Measurements from ENCODE around the gene GRIN2A.

Gene GRIN2A

DNA sequence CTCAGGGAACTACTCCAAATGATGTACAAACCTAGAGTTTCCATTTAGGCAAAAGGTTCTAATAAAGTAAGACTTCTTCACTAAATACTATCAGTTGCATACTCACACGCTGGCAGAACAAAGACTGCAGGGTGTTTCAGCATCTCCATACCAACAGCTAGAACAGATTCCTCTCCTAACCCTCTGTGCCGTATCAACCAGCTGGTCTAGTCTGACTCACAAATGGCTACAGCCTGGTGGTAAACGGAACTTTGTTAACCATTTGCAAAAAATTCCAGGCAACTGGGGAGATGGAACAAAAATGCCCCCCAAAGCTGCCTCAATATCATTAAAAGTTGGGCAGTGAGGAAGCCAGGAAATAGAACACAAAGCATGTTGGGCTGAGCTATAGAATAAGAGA lies 217.1 kb downstream of the GRIN2A start:
- DNase-seq (ENCODE audit: low spot score): no peak

DNA sequence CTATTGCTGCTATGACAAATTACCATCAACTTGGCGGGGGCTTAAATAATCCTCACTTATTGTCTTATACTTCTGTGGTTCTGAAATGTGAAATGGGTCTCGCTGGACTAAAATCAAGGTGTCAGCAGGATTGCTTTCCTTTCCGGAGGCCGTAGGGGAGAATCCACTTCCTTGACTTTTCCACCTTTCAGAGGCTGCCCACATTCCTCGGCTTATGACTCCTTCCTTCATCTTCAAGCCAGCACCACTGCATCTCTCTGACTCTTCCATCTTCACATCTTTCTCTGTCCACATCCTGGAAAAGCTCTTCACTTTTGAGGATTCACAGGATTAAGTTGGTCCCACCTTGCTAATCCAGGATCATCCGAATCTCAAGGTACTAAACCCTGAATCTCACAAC lies 217.8 kb downstream of the GRIN2A start:
- DNase-seq (ENCODE audit: low spot score): no peak

DNA sequence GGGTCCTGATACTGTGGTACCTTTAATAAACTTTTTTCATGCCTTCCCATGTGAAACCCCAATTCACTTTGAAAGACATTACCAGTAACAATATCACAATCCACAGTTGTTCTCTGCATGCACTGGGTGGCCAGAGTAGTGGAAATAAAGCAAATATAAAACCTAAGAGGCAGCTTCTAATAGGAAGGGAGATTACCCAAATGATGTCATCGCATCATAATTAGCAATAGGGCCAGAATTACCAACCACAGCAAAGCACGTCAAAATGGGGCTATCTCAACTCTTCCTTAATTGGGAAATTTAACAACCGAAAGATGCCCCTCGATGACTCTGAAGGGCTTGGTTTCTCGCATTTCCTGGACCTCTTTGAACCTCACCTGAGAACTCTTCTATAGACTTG lies 224.8 kb downstream of the GRIN2A start:
- no peak for DNase-seq (ENCODE audit: low spot score)

DNA sequence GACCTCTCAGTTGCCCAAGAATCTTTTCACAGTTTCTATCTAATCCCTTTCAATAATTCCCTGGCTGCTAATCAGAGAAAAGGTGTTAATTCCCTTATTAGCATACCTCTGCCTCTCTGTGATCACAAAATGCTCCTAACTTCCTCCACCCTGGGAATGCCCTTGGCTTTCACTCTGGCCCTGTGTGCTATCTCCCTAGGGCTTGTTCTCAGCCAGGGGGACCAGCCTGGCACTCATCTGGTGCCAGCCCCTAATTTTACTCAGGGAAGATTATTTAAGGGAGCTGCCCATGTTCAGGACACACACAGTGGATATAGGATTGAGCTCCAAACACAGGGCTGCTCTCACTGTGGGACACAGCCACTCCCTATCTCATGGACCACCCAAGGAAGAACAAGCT lies 225.2 kb downstream of the GRIN2A start:
- DNase-seq (ENCODE audit: low spot score): no peak

DNA sequence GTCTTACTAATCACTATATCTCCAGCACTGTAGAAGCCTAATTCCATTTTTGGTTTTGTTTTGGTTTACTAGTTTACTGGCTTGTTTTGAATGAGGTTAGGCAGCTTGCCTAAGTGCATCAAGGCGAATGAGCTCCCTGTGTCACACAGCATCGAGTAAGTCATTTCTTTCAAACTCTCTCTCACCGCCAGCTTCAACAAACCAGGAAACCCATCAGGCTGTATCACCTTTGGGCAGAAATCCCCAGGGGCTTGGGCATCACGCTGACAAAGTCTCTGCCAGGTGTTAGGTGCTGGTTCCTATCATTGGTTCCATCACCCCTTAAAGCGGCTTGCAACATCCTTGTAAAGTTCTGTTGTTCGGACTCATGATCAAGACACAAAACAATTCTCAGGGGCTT lies 226.6 kb downstream of the GRIN2A start:
- no peak for DNase-seq (ENCODE audit: low spot score)

DNA sequence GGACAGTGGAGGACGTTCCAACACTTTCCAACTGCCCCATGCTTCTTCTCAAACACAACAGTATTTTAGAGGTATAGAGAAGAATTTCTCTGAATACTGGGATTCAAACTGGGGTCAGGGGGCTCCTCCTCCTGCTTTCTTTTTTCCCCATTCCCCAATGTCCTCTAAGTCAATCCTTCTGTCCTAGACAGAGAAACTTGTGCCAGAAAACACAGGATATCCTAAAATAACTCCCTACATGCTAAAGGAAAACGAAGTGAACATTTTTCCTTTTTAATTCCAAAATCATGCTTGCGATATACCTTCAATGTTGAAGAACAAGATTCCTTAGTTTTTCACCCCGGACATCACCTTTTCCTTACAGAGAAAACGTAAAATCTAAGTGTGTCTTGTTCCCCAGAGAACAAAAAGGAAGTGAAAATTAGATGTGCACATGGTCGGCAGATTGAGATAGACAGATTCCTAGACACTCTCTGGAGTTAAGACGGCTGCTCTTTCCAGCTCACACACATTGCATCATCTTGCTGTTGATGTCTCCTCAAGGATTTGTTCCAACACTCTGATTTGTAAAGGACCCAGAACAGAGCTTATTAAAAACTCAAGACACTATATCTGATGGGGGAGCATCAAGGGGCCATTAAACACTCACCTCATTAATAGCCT lies 228.2 kb downstream of the GRIN2A start:
- DNase-seq (ENCODE audit: low spot score): no peak

DNA sequence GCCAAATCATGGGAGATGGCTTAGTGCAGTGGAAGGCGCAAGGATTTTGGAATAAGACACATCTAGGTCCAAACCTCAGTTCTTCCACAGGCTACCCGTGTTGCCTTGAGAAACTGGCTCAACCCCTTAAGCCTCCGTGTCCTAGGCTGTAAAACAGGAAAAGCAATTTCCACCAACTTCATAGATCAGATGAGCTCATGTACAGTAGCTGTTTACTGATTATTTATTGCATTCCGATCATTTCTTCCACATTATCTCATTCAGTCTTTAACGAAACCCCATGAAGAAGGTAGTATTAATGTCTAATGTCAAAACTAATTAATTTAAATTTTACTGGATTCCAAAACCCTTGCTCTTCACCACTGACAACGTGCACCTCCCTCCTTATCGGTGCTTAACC lies 231.6 kb downstream of the GRIN2A start:
- no peak for DNase-seq (ENCODE audit: low spot score)

DNA sequence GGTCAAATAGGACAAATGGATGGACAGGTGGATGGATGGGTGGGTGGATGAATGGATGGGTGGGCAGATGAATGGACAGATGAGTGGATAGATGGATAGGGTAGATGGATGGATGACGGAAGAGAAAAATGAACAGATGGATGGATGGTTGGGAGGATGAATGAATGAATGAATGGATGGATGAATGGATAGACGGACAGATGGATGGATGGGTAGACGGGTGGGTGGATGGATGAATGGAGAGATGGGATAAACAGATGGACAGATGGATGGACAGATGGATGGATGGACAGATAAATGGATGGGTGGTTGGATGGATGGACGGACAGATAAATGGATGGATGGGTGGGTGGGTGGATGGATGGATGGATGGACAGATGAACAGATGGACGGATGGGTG lies 232.8 kb downstream of the GRIN2A start:
- no peak for DNase-seq (ENCODE audit: low spot score)

DNA sequence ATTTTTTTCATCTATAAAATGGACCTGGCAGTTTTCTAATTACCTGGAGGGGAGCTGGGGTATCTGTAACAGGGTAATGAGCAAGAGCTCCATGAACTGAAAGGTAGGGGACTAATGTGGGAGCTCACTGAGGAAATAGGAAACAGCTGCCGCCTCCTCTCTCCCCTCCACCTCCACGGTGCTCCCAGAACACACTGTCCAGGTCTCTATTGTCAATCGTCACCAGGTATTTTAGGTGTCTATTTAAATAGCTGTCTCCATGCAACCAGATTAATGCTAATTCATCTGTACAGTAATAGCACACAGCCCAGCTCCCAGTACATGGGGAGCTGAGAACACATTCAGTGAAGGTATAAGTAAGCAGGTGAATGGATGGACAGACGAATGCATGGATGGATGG lies 233.3 kb downstream of the GRIN2A start:
- no peak for DNase-seq (ENCODE audit: low spot score)

DNA sequence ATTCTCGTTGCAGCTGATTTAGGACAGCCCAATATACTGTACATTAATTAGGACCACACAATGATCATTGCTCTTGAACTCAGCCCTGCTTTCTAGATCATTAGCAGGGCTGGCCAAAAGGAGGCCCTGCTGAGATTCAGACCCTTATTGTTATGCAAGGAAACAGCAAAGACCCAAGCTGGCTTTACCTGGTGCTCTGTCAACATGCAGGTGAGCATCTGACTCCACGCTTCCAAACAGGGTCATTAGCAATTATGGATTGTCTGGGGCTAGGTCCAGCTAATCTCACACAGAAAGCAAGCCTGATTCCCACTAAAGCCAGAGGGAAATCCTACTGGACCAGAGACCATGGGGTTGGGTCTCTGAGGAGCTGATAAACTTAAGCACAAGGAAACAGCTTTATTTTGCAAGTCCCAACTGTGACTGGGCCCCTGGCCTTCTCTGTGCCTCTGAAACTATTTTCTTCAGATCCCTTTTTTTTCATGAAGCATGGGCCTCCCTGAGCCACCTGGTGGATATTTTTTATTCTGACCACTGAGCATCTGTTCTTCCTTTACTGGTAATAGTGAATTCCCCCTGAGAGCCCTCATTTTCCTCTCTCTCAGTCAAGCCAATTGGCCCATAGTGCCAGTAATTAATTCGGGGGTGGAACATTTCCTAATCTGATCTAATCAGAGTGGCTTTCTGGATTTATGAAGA lies 236.1 kb downstream of the GRIN2A start:
- no peak for DNase-seq (ENCODE audit: low spot score)

DNA sequence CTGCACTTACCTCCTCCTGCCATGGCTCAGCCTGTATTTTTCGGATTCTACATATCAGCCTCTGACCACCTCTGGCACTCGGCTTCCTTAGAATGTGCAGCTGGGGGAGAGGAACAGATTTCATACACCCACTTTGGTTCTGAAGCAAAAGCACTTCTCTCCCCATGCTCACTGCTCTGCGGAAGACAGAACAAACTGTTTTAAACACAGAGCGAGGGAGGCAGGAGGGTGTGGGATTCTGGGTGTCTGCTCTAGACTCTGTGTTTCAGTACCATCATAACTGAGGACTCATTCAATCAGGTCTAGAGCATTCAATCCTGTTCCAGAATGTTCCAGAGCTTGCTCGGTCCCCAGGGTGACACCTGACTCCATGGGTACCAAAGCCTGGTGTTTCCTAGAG lies 239.1 kb downstream of the GRIN2A start:
- no peak for DNase-seq (ENCODE audit: low spot score)

DNA sequence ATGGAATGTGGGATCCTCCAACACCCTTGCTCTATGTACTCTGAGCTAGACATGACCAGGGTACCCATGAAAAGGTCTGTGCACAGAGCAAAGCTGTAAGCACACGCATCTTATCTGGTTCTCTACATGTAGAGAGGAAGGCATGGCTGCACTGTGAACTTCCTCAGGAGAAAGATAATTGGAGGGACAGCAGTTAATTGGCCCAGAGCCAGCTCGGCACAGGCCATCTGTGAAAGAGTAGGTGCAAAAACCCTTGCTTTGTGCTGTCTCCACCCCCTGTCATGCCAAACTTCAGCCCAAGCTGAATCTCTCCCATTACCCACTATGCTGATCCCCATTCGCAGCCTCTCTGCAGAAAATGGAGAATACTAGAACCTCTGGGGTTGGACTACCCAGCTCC lies 241.0 kb downstream of the GRIN2A start:
- no peak for DNase-seq (ENCODE audit: low spot score)

DNA sequence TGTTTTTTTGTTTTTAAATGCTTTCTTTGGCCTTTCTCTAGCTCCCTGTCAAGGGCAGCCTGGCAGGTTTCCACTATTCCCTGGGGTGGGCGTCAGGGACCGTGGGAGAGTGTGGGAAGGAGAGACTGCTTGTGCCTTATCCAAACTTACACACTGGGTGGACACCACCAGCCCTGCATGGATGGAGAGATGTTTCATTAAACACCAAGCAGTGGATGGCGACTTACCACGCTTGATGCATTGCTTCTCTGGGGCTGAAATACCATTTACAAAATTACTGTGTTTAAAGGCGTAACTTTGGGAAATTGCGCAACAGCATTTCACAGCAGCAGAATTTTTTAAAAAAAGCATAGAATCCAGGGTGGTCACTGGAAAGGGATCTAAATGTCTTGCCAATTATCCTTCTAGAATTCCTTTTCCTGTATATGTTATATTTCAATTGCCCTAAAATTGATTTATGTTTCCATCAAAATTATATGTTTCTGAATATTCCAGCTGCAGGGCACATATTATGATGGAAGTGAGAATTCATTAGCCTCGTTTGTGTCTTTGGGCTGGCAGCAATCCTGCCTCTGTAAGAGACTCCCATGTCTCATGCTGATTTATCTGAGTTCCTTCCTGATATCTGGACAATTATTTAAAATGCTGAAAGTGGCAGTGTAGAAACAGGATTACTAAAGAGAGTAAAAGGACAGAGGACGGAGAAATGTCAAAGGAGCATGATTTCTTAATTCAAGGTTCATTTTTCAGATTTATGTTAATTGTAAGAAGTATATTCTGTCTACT lies 247.3 kb downstream of the GRIN2A start:
- no peak for DNase-seq (ENCODE audit: low spot score)

DNA sequence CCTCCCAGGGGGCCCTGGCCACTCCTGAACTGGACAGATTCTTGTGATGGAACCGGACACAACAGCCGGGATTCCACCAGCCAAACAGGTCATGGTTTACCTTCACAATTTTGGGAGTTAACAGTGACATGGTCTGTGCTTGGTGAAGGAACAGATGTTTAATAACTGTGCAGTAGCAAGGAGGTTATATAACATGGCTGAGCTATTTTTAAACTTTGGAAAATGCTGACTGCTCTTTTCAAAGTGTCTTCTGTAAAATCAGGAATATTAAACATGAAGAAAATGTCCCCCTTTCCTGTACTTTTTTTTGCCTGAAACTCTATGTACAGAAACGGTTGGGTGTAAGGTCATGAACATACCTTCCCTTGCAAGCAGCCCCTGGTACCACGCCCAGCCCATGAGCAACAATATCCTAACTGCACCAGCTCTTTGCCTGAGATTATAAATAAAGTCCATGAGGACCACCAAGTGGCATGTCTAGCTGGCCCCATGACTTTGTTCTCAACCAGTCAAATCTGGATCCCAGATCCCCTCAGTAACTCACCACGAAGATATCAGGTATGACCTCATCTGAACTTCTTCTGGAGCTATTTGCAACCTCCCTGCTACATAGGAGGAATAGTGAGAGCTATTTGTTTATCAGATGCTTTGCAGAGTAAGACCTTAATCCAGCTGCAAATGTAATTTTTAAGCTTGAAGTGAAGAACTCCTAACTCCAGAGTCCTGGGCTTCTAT lies 249.1 kb downstream of the GRIN2A start:
- DNase-seq (ENCODE audit: low spot score): no peak

DNA sequence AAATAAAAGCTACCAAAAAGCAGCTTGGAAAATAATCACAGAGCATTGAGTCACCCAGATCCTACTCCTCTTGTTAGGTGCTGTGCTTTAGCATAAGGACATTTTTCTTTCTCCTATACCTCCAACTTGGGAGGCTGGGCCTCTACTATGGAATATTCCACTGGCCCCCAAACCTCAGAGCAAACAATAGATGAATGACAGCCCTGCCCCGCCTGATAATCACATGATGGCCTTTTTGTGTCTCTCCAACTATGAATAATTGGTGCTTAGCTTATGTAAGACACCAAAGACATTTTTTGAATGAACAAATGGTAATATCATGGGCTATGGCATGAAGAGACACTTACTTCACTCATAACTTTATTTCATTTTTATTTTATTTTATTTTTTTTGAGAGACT lies 250.2 kb downstream of the GRIN2A start:
- DNase-seq (ENCODE audit: low spot score): no peak

DNA sequence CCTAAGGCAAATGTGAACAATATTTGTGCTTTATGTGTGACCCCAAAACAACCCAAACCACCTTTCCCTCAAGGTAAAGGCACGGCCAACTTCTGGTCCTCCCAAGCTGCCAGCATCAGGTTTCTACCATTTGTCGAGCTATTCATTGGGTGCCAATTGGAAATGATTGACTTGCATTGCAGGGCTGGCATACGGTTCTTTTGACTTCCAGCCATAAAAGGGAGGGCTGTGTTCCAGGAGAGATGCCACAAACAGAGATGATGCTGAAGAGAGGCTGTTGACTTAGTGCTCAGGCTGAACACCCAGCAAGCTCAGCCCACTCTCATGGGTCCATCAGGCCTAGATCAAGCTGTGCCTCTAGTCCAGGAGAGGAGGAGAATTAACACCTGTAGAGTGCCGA lies 252.4 kb downstream of the GRIN2A start:
- DNase-seq (ENCODE audit: low spot score): no peak

DNA sequence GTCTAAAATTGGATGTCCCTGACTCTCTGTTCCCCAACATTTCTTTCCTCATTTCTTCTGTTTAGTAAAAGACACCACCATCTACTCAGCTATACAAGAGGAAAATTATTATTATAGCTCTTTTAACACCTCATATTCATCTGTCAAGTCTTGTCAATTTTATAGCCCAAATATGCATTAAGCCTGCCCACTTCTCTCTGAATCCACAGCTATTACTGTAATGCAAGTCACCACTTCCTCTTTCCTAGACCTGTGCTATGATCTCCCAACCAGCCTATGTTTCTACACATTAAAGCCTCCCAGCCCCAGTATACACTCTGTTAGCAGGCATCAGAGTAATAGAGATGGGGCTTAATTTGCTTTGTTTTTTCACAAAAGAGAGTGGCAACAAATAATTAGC lies 252.9 kb downstream of the GRIN2A start:
- DNase-seq (ENCODE audit: low spot score): no peak

DNA sequence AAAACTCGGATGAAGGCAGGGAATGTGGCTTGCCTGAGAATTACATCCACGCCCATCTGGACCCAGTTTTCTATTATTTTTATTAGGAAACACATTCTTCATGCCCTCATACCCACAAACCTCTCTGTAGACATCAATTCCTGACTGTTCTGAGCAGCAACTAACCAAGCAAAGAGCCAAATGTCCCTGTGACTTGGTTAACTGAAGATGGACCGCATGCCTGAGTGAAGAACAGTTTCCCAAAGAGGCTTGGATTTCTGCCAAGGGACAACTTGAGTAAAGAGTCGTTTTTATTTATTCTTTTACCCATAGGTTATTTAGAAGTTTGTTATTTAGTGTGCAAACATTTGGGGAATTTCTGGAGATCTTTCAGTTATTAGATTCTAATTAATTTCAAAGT lies 259.8 kb downstream of the GRIN2A start:
- DNase-seq (ENCODE audit: low spot score): no peak

DNA sequence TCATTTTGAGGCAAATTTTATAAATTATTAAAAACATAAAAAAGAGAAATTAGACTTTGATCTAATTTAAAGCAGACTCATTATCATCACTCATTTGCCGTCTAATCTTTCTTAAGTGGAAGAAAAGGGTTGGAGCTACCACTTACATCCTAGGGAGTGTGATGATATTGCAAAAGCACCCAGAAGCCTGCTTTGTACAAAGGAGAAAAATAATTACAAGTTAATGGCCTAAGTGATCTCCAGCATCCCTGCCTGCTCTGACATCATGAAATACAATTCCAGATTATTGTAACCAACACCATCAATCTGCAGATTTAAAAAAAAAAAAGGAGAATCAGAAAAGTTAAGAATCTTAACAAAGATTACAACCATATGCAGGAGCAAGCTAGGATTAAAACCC lies 260.2 kb downstream of the GRIN2A start:
- DNase-seq (ENCODE audit: low spot score): no peak

DNA sequence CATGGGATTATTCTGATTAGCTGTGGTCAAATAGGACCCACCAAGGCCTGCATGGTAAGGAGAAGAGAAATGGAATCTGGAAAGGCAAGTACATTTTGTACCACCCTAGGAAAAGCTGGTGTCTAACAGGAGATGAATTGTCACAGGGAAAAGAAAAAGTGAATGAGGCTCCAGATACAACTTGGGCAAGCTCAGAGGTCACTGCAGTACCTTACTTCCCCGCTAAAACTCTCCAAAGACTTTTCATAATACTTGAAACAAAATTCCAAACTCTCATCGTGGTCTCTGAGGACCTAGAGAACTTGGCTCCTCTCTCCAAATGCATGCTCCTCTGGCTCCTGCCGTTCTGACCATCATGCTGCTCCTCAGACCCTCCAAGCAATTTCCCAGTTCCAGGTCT lies 262.8 kb downstream of the GRIN2A start:
- DNase-seq (ENCODE audit: low spot score): no peak

DNA sequence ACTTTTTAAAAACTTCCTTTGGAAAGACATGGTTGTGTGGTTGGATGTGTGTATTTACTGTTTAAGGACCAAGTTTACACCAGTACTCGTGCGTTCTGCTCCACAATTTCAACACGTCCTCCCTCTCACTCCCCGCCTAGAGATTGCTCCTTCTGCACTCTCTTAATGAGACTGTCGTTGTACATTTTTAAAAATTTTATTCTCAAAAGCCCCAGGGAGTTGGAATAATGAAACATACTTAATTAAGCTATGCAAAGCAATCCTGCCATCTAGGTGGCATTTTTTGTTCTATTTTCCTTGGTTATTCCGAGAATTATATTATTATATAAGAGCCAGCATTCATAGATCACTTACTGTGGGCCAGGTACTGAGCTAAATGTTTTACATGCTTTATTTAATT lies 264.5 kb downstream of the GRIN2A start:
- no peak for DNase-seq (ENCODE audit: low spot score)

DNA sequence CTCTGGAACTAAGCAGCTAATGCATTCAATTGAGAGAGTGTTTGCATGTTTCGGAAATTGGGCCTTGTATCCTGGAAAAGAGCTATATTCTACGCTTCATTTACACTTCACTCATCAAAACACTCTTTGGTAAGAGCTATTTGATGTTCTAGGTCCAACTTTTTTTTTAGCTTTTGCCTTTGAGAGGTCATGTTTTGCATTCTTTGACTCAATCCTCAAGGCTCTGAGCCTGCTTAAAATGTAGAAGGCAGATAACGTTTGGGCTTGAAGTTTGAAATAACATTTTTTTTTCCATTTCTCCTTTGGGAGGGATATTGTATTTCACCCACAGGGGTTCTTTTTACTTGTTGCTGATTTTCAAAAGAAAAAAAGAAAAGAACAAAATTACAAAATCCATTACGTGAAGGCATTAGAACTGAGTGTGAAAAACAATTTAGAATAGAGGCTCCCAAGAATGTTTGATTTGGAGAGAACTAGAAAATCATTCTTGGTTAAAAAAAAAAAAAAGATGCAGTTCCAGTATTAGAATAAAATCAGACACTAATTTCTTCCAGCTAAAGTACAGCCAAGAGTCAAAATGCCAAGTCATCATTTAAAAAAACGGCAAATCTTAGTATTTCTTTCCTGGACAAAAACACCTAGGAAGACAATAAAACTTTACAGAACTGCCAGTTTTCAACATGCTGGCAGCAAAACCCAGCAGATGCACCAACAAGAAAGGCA lies 268.5 kb downstream of the GRIN2A start:
- DNase-seq (ENCODE audit: low spot score): no peak

Measured in LoVo (cell line).